Heart left ventricle (tissue), 16 donors: ENCODE results near the gene IKBKG. TPM values are rescaled to one million over a fixed set of nuclear protein-coding genes. Genes with fewer than 3 reads are reported as not detected.

ENCODE experiments used
- ATAC-seq, 4 donors: fragments of 200-7000 bp; cut with Tn5 transposase; one replicate each; pipeline ENCODE4 v1.9.1; 2020 to 2022; ENCODE audit warnings: moderate library complexity in 4 of 4, mild to moderate bottlenecking in 3 of 4, moderate number of reproducible peaks in 1 of 4
- DNase-seq, 5 donors: peaks; one replicate each; pipeline ENCODE4 v3.0.0-alpha.2; 2020
- H3K27ac ChIP-seq, 12 donors: fragments of 200-600 bp; sonication (generic) in 4 of 12; one replicate each; pipeline versions ENCODE4 v1.5.0 to v1.8.0; 2016 to 2022; ENCODE audit warnings: mild to moderate bottlenecking in 2 of 12
- H3K27me3 ChIP-seq, 9 donors: fragments of 200-600 bp; sonication (generic) in 2 of 9; one replicate each; pipeline versions ENCODE4 v1.5.1 to v1.8.0; 2016 to 2022; ENCODE audit warnings: mild to moderate bottlenecking in 3 of 9
- H3K36me3 ChIP-seq, 9 donors: fragments of 200-600 bp; sonication (generic) in 2 of 9; one replicate each; pipeline versions ENCODE4 v1.5.0 to v1.8.0; 2018 to 2022; ENCODE audit warnings: mild to moderate bottlenecking in 2 of 9
- H3K4me1 ChIP-seq, 12 donors: fragments of 200-600 bp; sonication (generic) in 4 of 12; one replicate each; pipeline versions ENCODE4 v1.5.0 to v1.8.0; 2016 to 2022; ENCODE audit warnings: mild to moderate bottlenecking in 3 of 12
- H3K4me3 ChIP-seq, 12 donors: fragments of 200-600 bp; sonication (generic) in 4 of 12; one replicate each; pipeline versions ENCODE4 v1.5.0 to v1.8.0; 2017 to 2022; ENCODE audit warnings: mild to moderate bottlenecking in 9 of 12, moderate library complexity in 4 of 12
- H3K9me3 ChIP-seq, 12 donors: fragments of 200-600 bp; sonication (generic) in 4 of 12; one replicate each; pipeline versions ENCODE4 v1.5.0 to v1.8.0; 2016 to 2022; ENCODE audit warnings: mild to moderate bottlenecking in 1 of 12
- CTCF ChIP-seq, 12 donors: fragments of 200-600 bp; sonication (generic) in 4 of 12; IDR thresholded peaks; one replicate each; pipeline versions ENCODE4 v1.5.0 to v1.8.0; 2018 to 2022; ENCODE audit warnings: antibody characterized with exemption in 12 of 12, mild to moderate bottlenecking in 5 of 12
- POLR2A ChIP-seq, 2 donors: fragments of 450-650 bp; IDR thresholded peaks; one replicate each; pipeline ENCODE4 v1.6.1; 2017; ENCODE audit warnings: antibody characterized with exemption in 2 of 2, mild to moderate bottlenecking in 2 of 2, moderate library complexity in 2 of 2
- WGBS, 4 donors: extraction: QIAGEN DNeasy Blood & Tissue Kit in 2 of 4; methylation state at CpG; one replicate each; pipeline versions ENCODE4 v1.1.5 to v1.1.7; 2013 to 2018; 5-methylcytosine and 5-hydroxymethylcytosine counted together
- intact Hi-C, 10 donors: fragments of 100-400 bp; cut with DNase I; formaldehyde crosslinking; loops; one replicate each; pipeline versions ENCODE4 v1.11.1 to v1.14.2; 2022
- polyA plus RNA-seq, 2 donors: library from polyadenylated mRNA; stranded (reverse); fragments of 200-250 nt; gene quantifications; one replicate each; pipeline ENCODE4 v1.2.3, GENCODE V29; 2013
- total RNA-seq, 9 donors: library from RNA; depleted of rRNA in 2 of 9; stranded (reverse); fragments of >200 nt in 2 of 9; fragmentation: NEBNext Ultra II Directional in 3 of 9; extraction: Animal tissue kit (Norgen Biotek cat#: 25700) in 3 of 9; gene quantifications; one replicate each; pipeline versions ENCODE4 v1.1.0 to v1.2.4, GENCODE V29; 2016 to 2023
- donor health status: ischemic (EF 13 %, LVEDD 7.1; RV severe dilation, severe dysfunction).
- donor health status: healthy with polysubstance abuse.
- donor health status: DM: no; HTN: yes; CAD: no.
- donor health status: DM: no; HTN: no; CAD: no.
- donor health status: ischemic (EF 25% LVEDD 6.9; RV normal size, moderate dysfunction).
- donor health status: ischemic (EF 25% LVEDD 5.7; RV mildly dilated, moderate dysfunction).
- donor health status: healthy.
- donor health status: DM: yes; HTN: yes; CAD: no.
- donor health status: ischemic (EF 35%, LVEDD 5.7; RV mildly dilated, moderate dysfunction).
- donor health status: nonischemic (EF 11% LVEDD 7.7; RV severe dilation, severe dysfunction).
- donor health status: DM: yes; HTN: yes; CAD: no.
- donor health status: PGD.
- donor health status: ischemic (EF 29% LVEDD 5.4; RV normal size, mild dysfunction).
- donor health status: nonischemic (EF 23%, LVEDD 6.1; RV moderate dilation, normal function).

The IKBKG gene
- total and polyA plus RNA-seq, 11 donors, result 7.1 to 29.4 (median 15.3) TPM

DNA sequence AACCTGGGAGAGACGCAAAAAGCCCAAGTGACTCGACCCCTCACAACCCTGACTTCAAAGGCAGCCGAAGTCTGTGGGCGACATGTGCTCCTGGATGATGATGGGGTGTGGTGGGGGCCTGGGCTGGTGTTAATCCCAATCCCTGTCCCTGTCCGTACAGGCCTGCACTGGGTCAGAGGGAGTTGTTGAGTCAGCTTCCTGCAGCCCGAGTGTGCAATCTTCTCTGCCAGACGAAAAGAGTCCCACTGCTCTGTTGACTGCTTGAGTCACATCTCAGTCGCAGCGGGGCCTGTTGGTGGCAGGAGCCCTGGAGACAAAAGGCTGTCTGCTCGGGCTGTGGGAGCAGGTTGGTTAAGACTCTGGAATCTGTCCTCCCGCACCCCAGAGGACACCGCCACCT lies 41.7 kb upstream of the IKBKG start:
- Histone ChIP-seq H3K4me3 (no peak overlapping the region), H3K9me3 (peaks cover 0 to 10% (median 0%) of the 10 kb centered on the region in 12 donors), H3K27ac (no peak overlapping the region), H3K4me1 (no peaks in the 10 kb centered on the region), H3K36me3 (peaks cover 0 to 29% (median 10%) of the 10 kb centered on the region in 9 donors), H3K27me3 (peaks cover 0 to 3% (median 0%) of the 10 kb centered on the region in 9 donors)
- DNase-seq, result no peak
- 72 to 85% (median 77%) methylated on average over 5 to 12 of the region's 12 CpGs for WGBS, 4 donors
- no peak for ATAC-seq
- intact Hi-C loops, result no loop called here
- no peak for TF ChIP-seq POLR2A (IDR thresholded peaks at IDR 0.05)
- no peak for TF ChIP-seq CTCF (IDR thresholded peaks at IDR 0.05)

DNA sequence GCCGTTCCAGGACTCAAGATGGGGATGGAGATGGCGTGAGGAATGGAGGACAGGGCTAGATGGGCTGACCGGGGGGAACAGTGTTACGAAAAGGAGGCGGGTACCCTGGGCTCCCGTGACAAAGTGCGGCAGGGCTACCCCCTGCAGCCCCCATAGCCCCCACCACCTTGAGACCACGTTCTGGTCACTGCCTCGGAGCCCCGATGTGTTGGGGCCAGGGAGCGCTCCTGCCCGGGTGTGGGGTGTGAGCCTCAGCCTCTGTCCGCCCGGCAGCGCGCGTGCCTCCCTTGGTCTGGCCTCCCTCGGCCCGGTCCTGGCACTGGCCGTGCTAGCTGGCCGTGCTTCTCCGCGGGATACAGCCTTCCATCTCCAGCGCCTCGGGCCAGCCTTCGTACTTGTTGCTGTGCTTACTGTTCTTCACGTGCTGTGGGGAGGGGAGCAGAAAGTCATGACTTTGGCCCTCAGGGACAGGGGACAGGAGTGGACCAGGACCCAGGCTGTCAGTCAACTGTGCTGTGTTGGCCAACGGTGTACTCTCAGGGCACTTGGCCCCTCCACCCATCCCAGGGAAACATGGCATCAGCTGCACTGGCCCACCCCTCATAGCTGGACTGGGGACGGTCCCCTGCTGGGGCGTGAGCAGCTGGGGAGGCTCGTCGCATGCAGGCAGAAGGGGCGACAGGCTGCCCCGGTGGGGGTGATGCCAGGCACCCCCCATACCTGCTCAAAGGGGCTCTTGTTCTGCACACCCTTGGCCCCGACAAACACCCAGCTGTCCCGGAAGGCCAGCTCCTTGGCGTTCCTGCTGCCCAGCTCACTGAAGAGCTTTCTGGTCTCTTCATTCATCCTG lies 40.7 kb upstream of the IKBKG start:
- intact Hi-C loops, result no loop called here
- Histone ChIP-seq H3K36me3 (peaks cover 0 to 29% (median 10%) of the 10 kb centered on the region in 9 donors), H3K4me3 (no peak overlapping the region), H3K4me1 (peaks cover 0 to 5% (median 0%) of the 10 kb centered on the region in 12 donors), H3K27ac (no peak overlapping the region), H3K9me3 (peaks cover 0 to 10% (median 0%) of the 10 kb centered on the region in 12 donors), H3K27me3 (peaks cover 0 to 3% (median 0%) of the 10 kb centered on the region in 9 donors)
- no peak for DNase-seq
- WGBS, 4 donors, result 87 to 95% (median 92%) methylated on average over 21 to 37 of the region's 37 CpGs
- TF ChIP-seq CTCF (IDR thresholded peaks at IDR 0.05) (no peak), POLR2A (IDR thresholded peaks at IDR 0.05) (no peak)
- peak in 1 of 4 donors; percentile 29 for ATAC-seq

DNA sequence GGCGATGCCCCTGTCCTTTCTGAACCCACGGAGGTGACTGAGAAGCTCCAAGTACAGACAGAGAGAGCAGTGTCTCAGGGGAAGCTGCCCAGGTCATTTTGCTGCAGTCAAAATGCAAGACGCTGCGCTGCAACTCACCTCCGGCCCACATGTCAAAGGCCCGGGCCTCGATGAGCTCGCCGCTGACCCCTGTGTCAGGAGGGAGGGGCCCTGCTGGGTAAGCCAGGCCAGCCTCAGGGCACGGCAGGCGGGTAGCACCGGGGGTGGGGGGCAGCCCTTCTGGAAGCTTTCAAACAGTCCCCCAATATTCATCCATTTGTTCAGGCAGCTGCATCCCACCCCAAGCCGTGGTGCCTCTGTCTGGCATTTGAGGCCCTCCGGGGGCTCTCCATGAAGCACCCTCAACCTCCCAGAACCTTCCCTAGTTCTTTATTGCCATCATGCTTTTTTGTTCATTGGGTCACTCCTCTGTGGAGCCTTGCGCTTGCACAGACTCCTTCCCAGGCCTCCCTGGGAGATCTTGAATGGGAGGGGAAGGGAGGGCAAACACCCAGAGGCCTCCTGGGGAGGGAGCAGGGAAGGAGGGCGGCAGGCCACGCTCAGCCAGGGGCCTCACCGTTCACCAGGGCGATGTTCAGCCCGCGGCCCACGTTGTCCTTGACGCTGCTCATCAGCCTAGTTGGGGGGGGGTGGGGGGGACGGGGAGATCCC lies 39.6 kb upstream of the IKBKG start:
- H3K4me1 ChIP-seq, result peaks cover 0 to 6% (median 0%) of the 10 kb centered on the region in 12 donors
- TF ChIP-seq CTCF (IDR thresholded peaks at IDR 0.05) (no peak), POLR2A (IDR thresholded peaks at IDR 0.05) (no peak)
- peak in 1 of 5 donors; percentile 23 for DNase-seq

GRCh38 chrX:154508384-154508745 lies 39.1 kb upstream of the IKBKG start:
- DNase-seq (no peak), ATAC-seq (no peak)
- H3K27ac ChIP-seq, result no peak overlapping the region
- peaks cover 0 to 3% (median 0%) of the 10 kb centered on the region in 9 donors for H3K27me3 ChIP-seq
- H3K9me3 ChIP-seq, result peaks cover 0 to 10% (median 0%) of the 10 kb centered on the region in 12 donors
- 79 to 93% (median 92%) methylated on average over 5 to 13 of the region's 13 CpGs for WGBS, 4 donors
- H3K4me1 ChIP-seq, result peaks cover 0 to 6% (median 0%) of the 10 kb centered on the region in 12 donors
- intact Hi-C loops, result no loop called here
- no peak for TF ChIP-seq POLR2A (IDR thresholded peaks at IDR 0.05)
- TF ChIP-seq CTCF (IDR thresholded peaks at IDR 0.05), result no peak
- H3K4me3 ChIP-seq, result no peak overlapping the region
- H3K36me3 ChIP-seq, result peaks cover 0 to 29% (median 10%) of the 10 kb centered on the region in 9 donors

More for the DNA sequence above, 39.6 kb upstream of the IKBKG start:
- intact Hi-C loops, result no loop called here
- H3K36me3 ChIP-seq, result peaks cover 0 to 29% (median 10%) of the 10 kb centered on the region in 9 donors
- H3K27ac ChIP-seq, result no peak overlapping the region
- no peak overlapping the region for H3K4me3 ChIP-seq
- H3K9me3 ChIP-seq, result peaks cover 0 to 10% (median 0%) of the 10 kb centered on the region in 12 donors
- ATAC-seq, result no peak
- H3K27me3 ChIP-seq, result peaks cover 0 to 3% (median 0%) of the 10 kb centered on the region in 9 donors
- WGBS, 4 donors, result 85 to 93% (median 89%) methylated on average over 20 to 24 of the region's 24 CpGs
